Panc1 (cell line): ENCODE measurements around the gene RUNX1. TPM values are rescaled to one million over a fixed set of nuclear protein-coding genes. Genes with fewer than 3 reads are reported as not detected.

Experiments
- ATAC-seq: fragments of 200-7000 bp; cut with Tn5 transposase; 2 replicates; pipeline ENCODE4 v1.9.1; 2020; ENCODE audit warnings: mild to moderate bottlenecking, moderate library complexity
- BruUV-seq: library from RNA; stranded (reverse); fragments of 400-500 nt; replicated peaks from 2 replicates; lab custom pipeline; 2021; lab: Mats Ljungman, UMichigan
- CTCF ChIA-PET: fragments of 300-600 bp; sonication (Branson Sonifier 250); formaldehyde crosslinking; loops from one replicate; lab custom pipeline; 2022; ENCODE audit warnings: antibody characterized with exemption; lab: Charles Lee
- POLR2A ChIA-PET: fragments of 300-600 bp; sonication (Branson Sonifier 250); formaldehyde crosslinking; loops from one replicate; lab custom pipeline; 2022; ENCODE audit warnings: antibody characterized with exemption; lab: Charles Lee
- DNase-seq: peaks from one replicate; pipeline ENCODE4 v3.0.0-alpha.2; 2010; ENCODE audit warnings: low read depth, low spot score
- H3K27ac ChIP-seq: 2 replicates; pipeline ENCODE4 v1.5.1; 2011; ENCODE audit warnings: mild to moderate bottlenecking, low read length, inconsistent platforms
- H3K27me3 ChIP-seq: fragments of 200-500 bp; sonication (Bioruptor generic); 2 replicates; pipeline ENCODE4 v1.6.0; 2014; ENCODE audit warnings: low read length, inconsistent platforms; ENCODE audit not compliant: control insufficient read depth, insufficient read depth
- H3K36me3 ChIP-seq: fragments of 200-500 bp; sonication (Bioruptor generic); 2 replicates; pipeline ENCODE4 v1.5.1; 2014; ENCODE audit warnings: inconsistent platforms, mild to moderate bottlenecking, low read length, moderate library complexity; ENCODE audit not compliant: control insufficient read depth, insufficient read depth
- H3K4me1 ChIP-seq: 2 replicates; pipeline ENCODE4 v1.5.1; 2011; ENCODE audit warnings: inconsistent platforms, mild to moderate bottlenecking, low read length, moderate library complexity; ENCODE audit not compliant: control insufficient read depth, insufficient read depth
- H3K4me3 ChIP-seq, 2 experiments: 2 replicates each; pipeline ENCODE4 v1.5.1; 2011 to 2012; ENCODE audit warnings: low read depth in 2 of 2, low read length in 2 of 2, mild to moderate bottlenecking in 2 of 2, inconsistent platforms in 1 of 2, moderate library complexity in 1 of 2
- H3K9me3 ChIP-seq: fragments of 200-500 bp; sonication (Bioruptor generic); 2 replicates; pipeline ENCODE4 v1.5.1; 2014; ENCODE audit warnings: low read depth, mild to moderate bottlenecking, inconsistent platforms, low read length, moderate library complexity; ENCODE audit not compliant: control insufficient read depth, insufficient read depth
- CTCF ChIP-seq: fragments of 450-650 bp; IDR thresholded peaks from 2 replicates; pipeline ENCODE4 v1.5.1; 2017; ENCODE audit warnings: mild to moderate bottlenecking
- POLR2AphosphoS5 ChIP-seq: IDR thresholded peaks from 2 replicates; pipeline ENCODE4 v1.6.1; 2012; ENCODE audit warnings: mild to moderate bottlenecking, low read depth, low read length, moderate library complexity
- REST ChIP-seq, 2 experiments: IDR thresholded peaks; 2 replicates each; pipeline ENCODE4 v1.6.1; 2011 to 2012; ENCODE audit warnings: low read depth in 2 of 2, control low read depth in 1 of 2, low read length in 1 of 2, mild to moderate bottlenecking in 1 of 2, moderate library complexity in 1 of 2; ENCODE audit not compliant: insufficient read depth in 1 of 2
- SIN3A ChIP-seq: IDR thresholded peaks from 2 replicates; pipeline ENCODE4 v1.6.1; 2012; ENCODE audit warnings: low read depth, mild to moderate bottlenecking, low read length, moderate library complexity, borderline replicate concordance; ENCODE audit not compliant: insufficient read depth
- TCF7L2 ChIP-seq: IDR thresholded peaks from 2 replicates; pipeline ENCODE4 v1.6.1; 2011; ENCODE audit warnings: mild to moderate bottlenecking, low read depth, low read length, inconsistent platforms
- in situ Hi-C: cut with HindIII; loops from 2 replicates; pipeline ENCODE4 v1.10.0; 2016; ENCODE audit warnings: low sequenced_read_pairs, low pct_unique_long_range_greater_than_20kb
- intact Hi-C: fragments of 100-400 bp; cut with micrococcal nuclease; formaldehyde crosslinking; loops from one replicate; pipeline ENCODE4 v1.10.0; 2022; ENCODE audit not compliant: unreplicated experiment
- total RNA-seq: library from RNA; stranded (reverse); gene quantifications from one replicate; pipeline ENCODE4 v1.2.1, GENCODE V29; 2021; ENCODE audit not compliant: unreplicated experiment

RUNX1 gene
- total RNA-seq, 1 experiment from 2014 or later: 22.4 TPM

GRCh38 chr21:34833465-34833864 lies 215.6 kb downstream of the RUNX1 start:
- ATAC-seq (no peak), DNase-seq (no peak)
- H3K4me1 ChIP-seq: no peaks in the 10 kb centered on the region
- ChIA-PET POLR2A (no interaction called here), CTCF (no interaction called here)
- H3K27ac ChIP-seq: no peak overlapping the region
- no TSS peak for BruUV-seq
- H3K27me3 ChIP-seq: no peaks in the 10 kb centered on the region
- intact Hi-C loops (no loop called here), in situ Hi-C loops (no loop called here)
- H3K4me3 ChIP-seq: no peak overlapping the region
- TF ChIP-seq CTCF (no peak), TCF7L2 (no peak), POLR2AphosphoS5 (no peak), SIN3A (no peak), REST (IDR thresholded peaks at IDR 0.05; ENCODE audit: insufficient read depth in 1 of 2, low read depth in 2 of 2, low read length in 1 of 2) (no peak)
- H3K9me3 ChIP-seq: no peaks in the 10 kb centered on the region
- H3K36me3 ChIP-seq: peaks cover 4% of the 10 kb centered on the region; the same call in 1 of the 2 replicates

GRCh38 chr21:34830386-34831170 lies 218.5 kb downstream of the RUNX1 start:
- ChIA-PET CTCF (no interaction called here), POLR2A (no interaction called here)
- ATAC-seq (no peak), DNase-seq (no peak)
- intact Hi-C loops (no loop called here), in situ Hi-C loops (no loop called here)
- Histone ChIP-seq H3K4me1 (no peaks in the 10 kb centered on the region), H3K27ac (no peak overlapping the region), H3K27me3 (no peaks in the 10 kb centered on the region), H3K4me3 (no peak overlapping the region), H3K36me3 (peaks cover 4% of the 10 kb centered on the region; the same call in 1 of the 2 replicates), H3K9me3 (no peaks in the 10 kb centered on the region)
- TF ChIP-seq POLR2AphosphoS5 (no peak), TCF7L2 (no peak), REST (IDR thresholded peaks at IDR 0.05; ENCODE audit: insufficient read depth in 1 of 2, low read depth in 2 of 2, low read length in 1 of 2) (no peak), CTCF (no peak), SIN3A (no peak)
- no TSS peak for BruUV-seq
